Upper lobe of left lung (tissue), 4 donors: ENCODE results near the gene OR6X1.

Experiments used
- EP300 ChIP-seq, 4 donors: sonication (generic); formaldehyde crosslinking; IDR thresholded peaks; one replicate each; pipeline ENCODE4 v1.5.1; 2017; ENCODE audit warnings: antibody characterized with exemption in 4 of 4, control low read depth in 2 of 4
- POLR2A ChIP-seq, 4 donors: fragments of 450-650 bp; IDR thresholded peaks; one replicate each; pipeline ENCODE4 v1.5.1; 2016 to 2017; ENCODE audit warnings: antibody characterized with exemption in 4 of 4, mild to moderate bottlenecking in 2 of 4
- POLR2AphosphoS5 ChIP-seq, 2 donors: sonication (generic); formaldehyde crosslinking; IDR thresholded peaks; one replicate each; pipeline ENCODE4 v1.5.1; 2017; ENCODE audit warnings: antibody characterized with exemption in 2 of 2
- TF ChIP-seq, protein P1 (sequence below), 6 experiments: fragments of 450-650 bp in 4 of 6; fragments of 200-600 bp in 2 of 6; sonication (generic) in 2 of 6; IDR thresholded peaks; one replicate each; pipeline ENCODE4 v1.5.1; 2016 to 2019; ENCODE audit warnings: antibody characterized with exemption in 6 of 6

DNA sequence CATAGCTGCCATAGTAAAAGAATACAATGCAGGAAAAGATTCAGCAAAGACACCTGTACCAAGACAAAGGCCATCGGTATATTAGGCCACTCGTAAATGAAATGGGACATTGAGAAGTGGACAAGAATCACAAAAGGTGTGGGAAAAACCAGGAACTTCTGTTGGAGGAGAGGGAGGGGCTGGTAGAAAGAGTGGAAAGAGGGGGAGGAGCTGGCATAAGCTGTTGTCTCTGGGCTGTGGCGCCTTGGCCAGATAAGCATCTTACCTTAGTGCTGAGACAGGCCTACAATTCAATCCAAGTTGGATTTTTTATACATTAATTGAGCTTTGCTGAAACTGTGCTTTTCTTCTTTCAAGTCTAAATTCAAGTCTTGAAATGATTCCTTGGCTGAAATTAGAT lies 50.0 kb downstream of the OR6X1 start:
- TF ChIP-seq, protein P1, sequence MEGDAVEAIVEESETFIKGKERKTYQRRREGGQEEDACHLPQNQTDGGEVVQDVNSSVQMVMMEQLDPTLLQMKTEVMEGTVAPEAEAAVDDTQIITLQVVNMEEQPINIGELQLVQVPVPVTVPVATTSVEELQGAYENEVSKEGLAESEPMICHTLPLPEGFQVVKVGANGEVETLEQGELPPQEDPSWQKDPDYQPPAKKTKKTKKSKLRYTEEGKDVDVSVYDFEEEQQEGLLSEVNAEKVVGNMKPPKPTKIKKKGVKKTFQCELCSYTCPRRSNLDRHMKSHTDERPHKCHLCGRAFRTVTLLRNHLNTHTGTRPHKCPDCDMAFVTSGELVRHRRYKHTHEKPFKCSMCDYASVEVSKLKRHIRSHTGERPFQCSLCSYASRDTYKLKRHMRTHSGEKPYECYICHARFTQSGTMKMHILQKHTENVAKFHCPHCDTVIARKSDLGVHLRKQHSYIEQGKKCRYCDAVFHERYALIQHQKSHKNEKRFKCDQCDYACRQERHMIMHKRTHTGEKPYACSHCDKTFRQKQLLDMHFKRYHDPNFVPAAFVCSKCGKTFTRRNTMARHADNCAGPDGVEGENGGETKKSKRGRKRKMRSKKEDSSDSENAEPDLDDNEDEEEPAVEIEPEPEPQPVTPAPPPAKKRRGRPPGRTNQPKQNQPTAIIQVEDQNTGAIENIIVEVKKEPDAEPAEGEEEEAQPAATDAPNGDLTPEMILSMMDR (IDR thresholded peaks at IDR 0.05), result no peak
- no peak for TF ChIP-seq POLR2AphosphoS5 (IDR thresholded peaks at IDR 0.05)
- TF ChIP-seq POLR2A (IDR thresholded peaks at IDR 0.05), result no peak
- TF ChIP-seq EP300 (IDR thresholded peaks at IDR 0.05), result no peak
